ENCODE measurements around the gene NPVF.

Gene NPVF

GRCh38 chr7:25228386-25228785 is at the start of gene NPVF:
TSS of gene NPVF (minus strand) at chr7:25228486. CDS start at chr7:25228439, 47 bp downstream.
- DNase-seq (ENCODE audit: low read depth): no peak

GRCh38 chr7:25272265-25272664 is 44.0 kb upstream of the NPVF start:
- no peak for DNase-seq (ENCODE audit: low read depth)

GRCh38 chr7:25263337-25263736 is 35.1 kb upstream of the NPVF start:
- no peak for DNase-seq (ENCODE audit: low read depth)

DNA sequence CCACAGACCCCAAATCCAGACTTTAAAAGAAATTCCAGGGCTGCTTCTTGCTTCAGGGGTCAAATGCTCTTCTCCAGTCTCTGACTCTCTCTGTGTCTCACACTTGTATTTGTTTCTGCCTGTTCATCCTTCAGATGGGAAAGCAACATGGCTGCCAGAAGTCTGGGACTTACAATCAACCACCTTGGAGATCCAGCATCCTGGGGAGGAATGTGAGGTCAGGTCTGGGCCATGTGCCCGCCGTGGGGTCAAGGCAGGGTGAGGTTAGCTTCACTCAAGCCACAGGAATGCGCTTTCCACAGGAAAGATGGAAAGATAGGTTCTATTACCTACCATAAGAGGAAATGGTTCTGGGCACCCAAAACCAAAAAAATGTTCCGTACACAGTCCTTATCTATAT is 34.3 kb upstream of the NPVF start:
- DNase-seq (ENCODE audit: low read depth): no peak

GRCh38 chr7:25261545-25262140 is 33.4 kb upstream of the NPVF start:
- DNase-seq (ENCODE audit: low read depth): no peak

- no peak for DNase-seq (ENCODE audit: low read depth)
Measured at GRCh38 chr7:25260862-25261494, 32.7 kb upstream of the NPVF start.

DNA sequence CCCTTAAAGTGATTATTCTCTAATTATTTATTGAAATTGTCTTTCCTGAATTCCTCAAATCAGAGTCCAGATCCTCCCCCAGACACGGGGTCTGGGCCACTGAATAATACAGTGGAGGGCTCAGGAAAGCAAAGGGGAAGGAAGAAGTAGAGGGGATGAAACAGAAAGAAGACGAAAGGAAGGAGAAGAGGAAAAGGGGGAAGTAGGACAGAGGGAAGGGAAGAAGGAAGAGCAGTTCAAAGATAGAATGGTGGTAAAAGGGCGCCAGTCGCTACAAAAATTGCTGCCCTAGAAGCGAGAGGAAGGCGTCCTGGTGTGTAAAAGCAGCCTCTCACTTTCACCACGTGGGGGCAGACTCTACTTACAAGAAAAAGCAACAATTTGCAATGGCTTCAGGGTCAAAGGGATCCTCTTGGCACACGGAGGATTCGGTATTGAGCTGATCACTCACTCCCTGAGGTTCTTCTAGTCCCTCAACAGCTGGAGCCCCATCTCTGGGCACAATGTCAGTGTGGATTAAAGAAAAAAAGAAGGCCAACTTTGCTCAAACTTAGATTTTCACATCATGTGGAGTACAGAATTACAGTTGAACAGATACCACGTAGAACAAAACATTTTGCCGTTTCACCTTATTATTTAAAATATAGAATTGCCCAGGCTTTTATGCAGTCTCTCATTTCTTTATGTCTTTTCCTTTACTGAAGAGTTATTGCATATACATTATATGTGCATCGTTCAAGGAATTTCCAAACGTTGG is 31.4 kb upstream of the NPVF start:
- DNase-seq (ENCODE audit: low read depth): peak; percentile 51

- no peak for DNase-seq (ENCODE audit: low read depth)
Measured at GRCh38 chr7:25256333-25256819, 28.1 kb upstream of the NPVF start.

- no peak for DNase-seq (ENCODE audit: low read depth)
Measured at GRCh38 chr7:25255611-25256332, 27.5 kb upstream of the NPVF start.

GRCh38 chr7:25254604-25255003 is 26.3 kb upstream of the NPVF start:
- DNase-seq (ENCODE audit: low read depth): no peak

- DNase-seq (ENCODE audit: low read depth): no peak
Measured at GRCh38 chr7:25253714-25254113, 25.4 kb upstream of the NPVF start.

- no peak for DNase-seq (ENCODE audit: low read depth)
Measured at GRCh38 chr7:25250386-25250785, 22.1 kb upstream of the NPVF start.

DNA sequence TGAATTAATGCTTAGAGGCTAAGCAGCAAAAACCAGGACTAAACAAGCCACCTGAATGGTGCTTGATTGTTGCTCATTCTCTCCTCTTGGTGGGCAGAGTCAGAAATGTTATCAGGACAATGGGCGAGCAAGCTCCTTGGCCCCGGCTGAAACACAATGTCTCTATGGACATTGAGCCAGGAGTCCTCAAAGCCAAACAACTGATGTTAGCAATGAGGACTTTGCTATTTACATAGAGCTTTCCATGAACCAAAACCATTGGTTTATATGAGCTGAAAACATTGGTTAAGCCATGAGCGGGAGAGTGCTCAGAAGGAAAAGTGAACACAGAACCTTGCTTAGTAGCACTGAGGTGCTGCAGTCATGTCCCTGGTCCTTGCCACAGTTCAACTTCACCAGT is 21.5 kb upstream of the NPVF start:
- DNase-seq (ENCODE audit: low read depth): no peak

DNA sequence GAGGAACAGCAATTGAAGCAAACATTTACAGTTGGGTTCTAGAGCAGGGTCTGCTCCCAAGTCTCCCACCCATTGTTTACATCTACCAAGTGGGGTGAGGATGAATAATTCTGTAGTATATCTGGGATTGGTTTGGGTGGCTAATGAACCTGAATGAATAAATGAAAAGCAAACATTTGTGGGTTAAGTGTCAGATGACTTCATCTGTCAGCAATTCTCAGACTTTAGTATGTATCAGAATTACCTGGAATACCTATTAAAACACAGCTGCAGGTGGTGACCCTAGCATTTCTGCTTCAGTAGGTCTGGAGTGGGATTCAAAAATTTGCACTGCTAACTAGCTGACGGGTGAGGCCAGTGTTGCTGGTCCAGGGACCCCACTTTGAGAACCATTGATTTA is 18.0 kb upstream of the NPVF start:
- no peak for DNase-seq (ENCODE audit: low read depth)

DNA sequence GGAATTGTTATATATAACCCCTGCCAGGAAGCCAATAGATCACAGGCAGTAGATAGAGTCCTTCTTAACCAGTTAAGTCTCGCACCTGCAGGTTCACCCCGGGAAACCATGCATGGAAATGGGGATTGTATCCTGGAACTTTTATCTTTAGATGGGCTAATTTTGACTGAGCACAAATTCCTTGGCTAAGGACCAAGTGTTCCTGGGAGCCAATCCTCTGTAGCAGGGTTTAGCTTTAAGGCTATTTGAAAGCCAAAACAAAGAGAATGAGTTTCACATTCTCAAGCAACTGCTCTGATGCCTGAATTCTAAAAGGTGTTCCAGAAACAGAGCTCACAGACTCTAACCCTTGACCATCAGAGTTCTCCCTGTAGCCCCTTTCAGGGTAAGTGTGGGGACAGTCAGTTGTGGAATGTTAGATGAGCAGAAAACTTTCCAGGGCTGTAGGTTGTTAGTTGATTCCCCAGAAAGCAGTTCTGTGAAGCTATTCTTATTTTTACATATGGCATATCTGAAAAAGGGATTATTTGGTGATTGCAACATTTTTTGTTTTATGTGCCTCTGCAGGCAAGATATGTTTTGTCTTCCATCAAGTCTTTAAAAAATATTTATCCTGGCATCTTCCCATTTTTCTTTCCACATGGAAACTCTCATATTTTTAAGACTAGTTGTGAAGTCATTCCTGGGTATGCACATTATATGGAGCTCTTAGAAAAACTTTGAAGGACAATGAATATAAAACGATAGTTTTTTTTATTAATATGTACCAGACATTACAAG is 16.2 kb upstream of the NPVF start:
- DNase-seq (ENCODE audit: low read depth): no peak

DNA sequence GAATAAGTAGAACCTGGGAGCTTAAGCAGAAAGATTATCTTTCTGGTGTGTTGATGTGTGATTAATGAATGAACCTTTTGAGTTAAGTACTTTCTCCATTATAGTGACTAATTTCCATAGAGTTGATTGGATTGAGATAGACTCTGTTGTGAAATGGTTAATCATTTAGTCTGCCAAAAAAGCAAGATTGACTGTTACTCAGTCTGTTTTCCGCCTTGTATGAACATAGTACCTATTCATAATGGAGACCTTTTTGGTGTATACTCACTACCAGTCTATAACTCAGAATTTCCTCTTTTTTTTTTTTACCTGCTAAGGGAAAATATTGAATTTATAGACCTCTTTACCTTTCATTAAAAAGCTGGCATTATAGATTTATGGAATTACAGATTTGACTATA is 14.4 kb upstream of the NPVF start:
- no peak for DNase-seq (ENCODE audit: low read depth)

DNA sequence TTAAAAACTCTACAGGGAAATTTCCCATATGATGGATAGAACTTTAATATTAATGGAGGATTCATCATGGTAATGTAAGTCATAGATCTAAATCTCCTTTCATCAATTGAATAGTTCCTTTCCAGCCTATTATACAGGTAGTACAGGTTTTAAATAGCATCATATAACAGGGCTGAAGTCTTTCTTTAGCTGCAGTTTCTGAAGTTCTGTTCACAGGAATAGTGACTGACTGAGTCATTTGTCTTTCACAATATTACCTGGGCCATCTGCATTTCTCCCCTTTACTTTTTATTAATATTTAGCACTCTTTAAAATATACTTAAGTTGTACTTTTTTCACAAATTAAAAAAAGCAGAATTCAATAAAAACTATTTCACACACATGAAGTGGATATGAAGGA is 12.6 kb upstream of the NPVF start:
- no peak for DNase-seq (ENCODE audit: low read depth)

GRCh38 chr7:25240340-25240739 is 12.1 kb upstream of the NPVF start:
- no peak for DNase-seq (ENCODE audit: low read depth)

DNA sequence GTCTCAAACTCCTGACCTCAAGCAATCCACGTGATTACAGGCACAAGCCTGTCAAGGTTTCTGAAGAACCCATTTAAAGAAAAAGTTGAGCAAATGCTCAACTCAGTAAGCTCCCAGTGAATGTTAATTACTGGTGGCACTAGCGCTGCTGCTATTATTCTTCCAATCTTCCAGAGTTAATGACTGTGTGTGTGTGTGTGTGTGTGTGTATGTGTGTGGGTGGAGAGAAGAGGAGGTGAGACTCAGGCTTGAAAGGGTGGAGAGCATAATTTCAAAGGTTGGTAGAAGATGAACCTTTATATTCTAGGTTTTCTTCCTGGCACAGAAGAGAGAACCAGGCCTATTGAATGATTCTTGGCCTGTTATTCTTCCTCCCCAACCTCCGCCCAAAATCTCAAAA is 11.6 kb upstream of the NPVF start:
- no peak for DNase-seq (ENCODE audit: low read depth)

DNA sequence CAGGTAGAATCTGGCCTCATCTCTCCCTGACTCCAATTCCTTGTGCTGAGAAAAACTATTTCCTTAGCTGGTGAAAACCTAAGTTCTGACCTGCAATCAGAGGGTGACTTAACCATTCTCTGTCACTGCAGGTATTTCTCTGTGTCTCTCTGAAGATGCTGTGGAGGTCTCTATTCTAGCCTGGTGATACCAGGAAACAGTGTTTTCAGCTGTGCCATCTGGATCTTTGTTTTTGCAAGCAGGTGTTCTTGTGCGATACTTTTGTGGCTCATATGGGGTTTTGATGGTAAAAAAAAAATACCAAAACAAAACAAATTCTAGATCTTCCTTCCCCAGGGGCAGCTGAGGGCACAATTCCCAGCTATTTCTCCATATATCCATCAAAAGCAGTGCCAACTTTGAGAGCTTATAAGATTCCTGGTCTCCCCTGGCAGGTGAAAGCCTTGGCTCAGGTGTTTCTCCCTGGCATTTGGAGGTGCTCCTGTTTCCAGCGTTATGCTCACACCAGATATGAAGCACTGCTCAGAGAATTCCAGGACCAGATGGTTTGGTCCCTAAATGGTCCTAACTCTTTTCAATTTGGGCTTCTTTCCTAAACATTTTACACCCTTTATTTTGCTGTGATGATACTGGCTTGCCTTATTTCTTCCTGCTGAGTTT is 9.9 kb upstream of the NPVF start:
- DNase-seq (ENCODE audit: low read depth): no peak

GRCh38 chr7:25235471-25235870 is 7.2 kb upstream of the NPVF start:
- no peak for DNase-seq (ENCODE audit: low read depth)
